Measurements from ENCODE around the gene TSC22D2. TPM values are rescaled to one million over a fixed set of nuclear protein-coding genes. Genes with fewer than 3 reads are reported as not detected.

Gene TSC22D2
- total and polyA plus RNA-seq, 10 of the 15 experiments (the other 5 are each of a cell fraction or from before 2014, with no cell fraction given): 7.4 to 19.4 (median 10.9) TPM

GRCh38 chr3:150484410-150484809 is 76.3 kb downstream of the TSC22D2 start:
- in situ Hi-C loops (cut with MboI) (no loop called here), intact Hi-C loops (cut with micrococcal nuclease; ENCODE audit: unreplicated experiment) (no loop called here)
- BruUV-seq (replicated peaks): no TSS peak
- ATAC-seq (no peak), FAIRE-seq (no peak), DNase-seq (ENCODE audit: low read depth, low spot score) (no peak)
- H2AFZ ChIP-seq (ENCODE audit: control insufficient read depth, low read depth, low read length): no peak overlapping the region
- TF ChIP-seq RAD51 (IDR thresholded peaks at IDR 0.05) (no peak), CBX5 (IDR thresholded peaks at IDR 0.05; ENCODE audit: low read depth) (no peak), EGR1 (IDR thresholded peaks at IDR 0.05; ENCODE audit: borderline replicate concordance in 1 of 2, low read depth in 2 of 2, low read length in 2 of 2) (no peak), GABPA (IDR thresholded peaks at IDR 0.05; ENCODE audit: low read depth) (no peak), MTA3 (IDR thresholded peaks at IDR 0.05; ENCODE audit: borderline replicate concordance, low read length) (no peak), ZNF384 (IDR thresholded peaks at IDR 0.05; ENCODE audit: borderline replicate concordance, low read depth, low read length) (no peak), DPF2 (IDR thresholded peaks at IDR 0.05) (no peak), TCF7 (IDR thresholded peaks at IDR 0.05; ENCODE audit: borderline replicate concordance) (no peak), HCFC1 (IDR thresholded peaks at IDR 0.05; ENCODE audit: low read length) (no peak), BCL11A (IDR thresholded peaks at IDR 0.05; ENCODE audit: low read depth, low read length) (no peak), IKZF1 (conservative IDR thresholded peaks at IDR 0.05) (no peak), ETV6 (conservative IDR thresholded peaks at IDR 0.05 in 1 of 2, IDR thresholded peaks at IDR 0.05 in 1 of 2; ENCODE audit: borderline replicate concordance in 1 of 2, low read depth in 1 of 2) (no peak)
- TF ChIP-seq, protein P1, sequence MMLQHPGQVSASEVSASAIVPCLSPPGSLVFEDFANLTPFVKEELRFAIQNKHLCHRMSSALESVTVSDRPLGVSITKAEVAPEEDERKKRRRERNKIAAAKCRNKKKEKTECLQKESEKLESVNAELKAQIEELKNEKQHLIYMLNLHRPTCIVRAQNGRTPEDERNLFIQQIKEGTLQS (IDR thresholded peaks at IDR 0.05; ENCODE audit: borderline replicate concordance, extremely low read depth, low read depth, low read length): no peak
- SMC1A ChIA-PET (ENCODE audit: uncharacterized antibody, unreplicated experiment): interaction anchor here (0.8 to 2.7 kb wide), 4 partner anchors 11 to 206 kb away, joined by 3 to 11 read pairs (median 4); no protein-coding TSS in a partner anchor
- no peaks in the 10 kb centered on the region for H3K4me1 ChIP-seq (ENCODE audit: control insufficient read depth, insufficient read depth, low read length)
- H3K9me3 ChIP-seq (replicated peaks; ENCODE audit: control insufficient read depth, insufficient read depth, low read length): peaks cover 1% of the 10 kb centered on the region; the same call in 1 of the 3 replicates
- POLR2A ChIA-PET: no interaction called here
- H3K79me2 ChIP-seq (ENCODE audit: control insufficient read depth, insufficient read depth, low read length): no peaks in the 10 kb centered on the region
- no peak overlapping the region for H3K4me2 ChIP-seq (ENCODE audit: control insufficient read depth, insufficient read depth)
- H3K9ac ChIP-seq (ENCODE audit: control insufficient read depth, insufficient read depth, low read length): no peak overlapping the region
- no peaks in the 10 kb centered on the region for H3K27me3 ChIP-seq (replicated peaks in 1 of 2; ENCODE audit: control insufficient read depth in 2 of 2, insufficient read depth in 2 of 2, low read length in 1 of 2)
- no peaks in the 10 kb centered on the region for H4K20me1 ChIP-seq (ENCODE audit: control insufficient read depth, insufficient read depth)
- no peaks in the 10 kb centered on the region for H3K36me3 ChIP-seq (ENCODE audit: control insufficient read depth in 2 of 2, insufficient read depth in 2 of 2, low read length in 1 of 2)
- CTCF ChIA-PET: interaction anchor here (0.9 to 1.1 kb wide), 2 partner anchors 11 to 198 kb away, joined by 3 to 4 read pairs; no protein-coding TSS in a partner anchor
- H3K27ac ChIP-seq (ENCODE audit: control insufficient read depth, insufficient read depth): no peak overlapping the region
- 52% methylated on average over 1 of the region's 1 CpG for WGBS (ENCODE audit: insufficient coverage, insufficient replicate concordance, low lambda C conversion rate, missing lambda C conversion rate)
- H3K4me3 ChIP-seq: no peak overlapping the region
- RAD21 ChIA-PET (ENCODE audit: unreplicated experiment): no interaction called here

All from GM12878 (cell line).